ENCODE results near the gene TMX1.

TMX1 gene

GRCh38 chr14:51239813-51240803, at the start of gene TMX1:
Gene TMX1, plus strand, starts transcription at chr14:51240247. Its CDS starts 46 bp downstream, at chr14:51240293.
- H3K27ac ChIP-seq (ENCODE audit: low read depth, low read length), result peak within 1 kb of the TSS; percentile 56

GRCh38 chr14:51201890-51202289, 38.2 kb upstream of the TMX1 start:
- H3K36me3 ChIP-seq (ENCODE audit: control insufficient read depth, low read length), result no peaks in the 10 kb centered on the region
- H3K9me3 ChIP-seq (ENCODE audit: control insufficient read depth, insufficient read depth, low read length), result no peaks in the 10 kb centered on the region
- no peak overlapping the region for H3K4me3 ChIP-seq (ENCODE audit: low read length)
- no peaks in the 10 kb centered on the region for H3K9me2 ChIP-seq (replicated peaks; ENCODE audit: control insufficient read depth, low read length)
- TF ChIP-seq, protein P1, sequence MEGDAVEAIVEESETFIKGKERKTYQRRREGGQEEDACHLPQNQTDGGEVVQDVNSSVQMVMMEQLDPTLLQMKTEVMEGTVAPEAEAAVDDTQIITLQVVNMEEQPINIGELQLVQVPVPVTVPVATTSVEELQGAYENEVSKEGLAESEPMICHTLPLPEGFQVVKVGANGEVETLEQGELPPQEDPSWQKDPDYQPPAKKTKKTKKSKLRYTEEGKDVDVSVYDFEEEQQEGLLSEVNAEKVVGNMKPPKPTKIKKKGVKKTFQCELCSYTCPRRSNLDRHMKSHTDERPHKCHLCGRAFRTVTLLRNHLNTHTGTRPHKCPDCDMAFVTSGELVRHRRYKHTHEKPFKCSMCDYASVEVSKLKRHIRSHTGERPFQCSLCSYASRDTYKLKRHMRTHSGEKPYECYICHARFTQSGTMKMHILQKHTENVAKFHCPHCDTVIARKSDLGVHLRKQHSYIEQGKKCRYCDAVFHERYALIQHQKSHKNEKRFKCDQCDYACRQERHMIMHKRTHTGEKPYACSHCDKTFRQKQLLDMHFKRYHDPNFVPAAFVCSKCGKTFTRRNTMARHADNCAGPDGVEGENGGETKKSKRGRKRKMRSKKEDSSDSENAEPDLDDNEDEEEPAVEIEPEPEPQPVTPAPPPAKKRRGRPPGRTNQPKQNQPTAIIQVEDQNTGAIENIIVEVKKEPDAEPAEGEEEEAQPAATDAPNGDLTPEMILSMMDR (IDR thresholded peaks at IDR 0.05; ENCODE audit: low read depth, low read length, poor library complexity, severe bottlenecking), result no peak
- TF ChIP-seq EZH2phosphoT487 (IDR thresholded peaks at IDR 0.05; ENCODE audit: borderline replicate concordance, low read length), result no peak
- H3K27me3 ChIP-seq (ENCODE audit: control insufficient read depth, low read length), result no peaks in the 10 kb centered on the region
- H3F3A ChIP-seq (ENCODE audit: control insufficient read depth, insufficient read depth), result 0 out of 2 replicates have a peak, but pooled peaks cover 4% of the 10 kb centered on the region
- H4K20me1 ChIP-seq (ENCODE audit: control insufficient read depth, insufficient read depth, low read depth, low read length), result no peaks in the 10 kb centered on the region
- no peaks in the 10 kb centered on the region for H3K79me2 ChIP-seq (ENCODE audit: control insufficient read depth, low read length)
- no peak overlapping the region for H3K27ac ChIP-seq (ENCODE audit: low read depth, low read length)
- H3K4me1 ChIP-seq (ENCODE audit: control insufficient read depth, low read length), result peaks cover 28% of the 10 kb centered on the region
- peak overlapping the region; percentile 19 for H3K4me2 ChIP-seq (ENCODE audit: low read length)

More at GRCh38 chr14:51239813-51240803, at the start of gene TMX1:
- TF ChIP-seq EZH2phosphoT487 (IDR thresholded peaks at IDR 0.05; ENCODE audit: borderline replicate concordance, low read length), result no peak
- TF ChIP-seq, protein P1 (IDR thresholded peaks at IDR 0.05; ENCODE audit: low read depth, low read length, poor library complexity, severe bottlenecking), result peak; percentile 45
- Histone ChIP-seq H3K36me3 (ENCODE audit: control insufficient read depth, low read length) (peaks cover 35% of the 10 kb centered on the region), H3K9me3 (ENCODE audit: control insufficient read depth, insufficient read depth, low read length) (no peaks in the 10 kb centered on the region), H3K4me1 (ENCODE audit: control insufficient read depth, low read length) (peaks cover 41% of the 10 kb centered on the region), H3F3A (ENCODE audit: control insufficient read depth, insufficient read depth) (peaks cover 5% of the 10 kb centered on the region), H3K79me2 (ENCODE audit: control insufficient read depth, low read length) (peaks cover 56% of the 10 kb centered on the region), H3K27me3 (ENCODE audit: control insufficient read depth, low read length) (no peaks in the 10 kb centered on the region), H3K4me3 (ENCODE audit: low read length) (peak within 1 kb of the TSS; percentile 92), H3K4me2 (ENCODE audit: low read length) (peak within 1 kb of the TSS; percentile 77), H3K9me2 (replicated peaks; ENCODE audit: control insufficient read depth, low read length) (no peaks in the 10 kb centered on the region), H4K20me1 (ENCODE audit: control insufficient read depth, insufficient read depth, low read depth, low read length) (peaks cover 9% of the 10 kb centered on the region; the same call in 1 of the 2 replicates)

- Histone ChIP-seq H3K4me2 (ENCODE audit: low read length) (peak overlapping the region; percentile 19; the same call in 1 of the 2 replicates), H3K79me2 (ENCODE audit: control insufficient read depth, low read length) (no peaks in the 10 kb centered on the region), H3K9me2 (replicated peaks; ENCODE audit: control insufficient read depth, low read length) (no peaks in the 10 kb centered on the region), H3K27ac (ENCODE audit: low read depth, low read length) (no peak overlapping the region), H3K9me3 (ENCODE audit: control insufficient read depth, insufficient read depth, low read length) (no peaks in the 10 kb centered on the region), H3K4me1 (ENCODE audit: control insufficient read depth, low read length) (peaks cover 28% of the 10 kb centered on the region), H3K36me3 (ENCODE audit: control insufficient read depth, low read length) (no peaks in the 10 kb centered on the region), H3K27me3 (ENCODE audit: control insufficient read depth, low read length) (no peaks in the 10 kb centered on the region), H3F3A (ENCODE audit: control insufficient read depth, insufficient read depth) (0 out of 2 replicates have a peak, but pooled peaks cover 4% of the 10 kb centered on the region), H3K4me3 (ENCODE audit: low read length) (no peak overlapping the region), H4K20me1 (ENCODE audit: control insufficient read depth, insufficient read depth, low read depth, low read length) (no peaks in the 10 kb centered on the region)
- TF ChIP-seq EZH2phosphoT487 (IDR thresholded peaks at IDR 0.05; ENCODE audit: borderline replicate concordance, low read length), result no peak
- TF ChIP-seq, protein P1 (IDR thresholded peaks at IDR 0.05; ENCODE audit: low read depth, low read length, poor library complexity, severe bottlenecking), result no peak
Measured at GRCh38 chr14:51202914-51203665, 37.0 kb upstream of the TMX1 start.

All from DOHH2 (cell line).